DND-41 (cell line): ENCODE results near the gene AUH.
A peak's percentile ranks its signal among the peaks of the same experiment; 100 is the strongest.

Experiments used
- ATAC-seq: fragments of 200-7000 bp; cut with Tn5 transposase; 3 replicates; pipeline ENCODE4 v1.9.1; 2021; ENCODE audit warnings: low read depth; ENCODE audit not compliant: insufficient read depth
- DNase-seq: peaks from one replicate; pipeline ENCODE4 v3.0.0-alpha.2; 2020
- H2AFZ ChIP-seq: 2 replicates; pipeline ENCODE4 v1.6.0; 2012; ENCODE audit warnings: low read depth, low read length
- H3K27ac ChIP-seq: 2 replicates; pipeline ENCODE4 v1.5.1; 2012; ENCODE audit warnings: low read length, inconsistent platforms
- H3K27me3 ChIP-seq: fragments of 200-600 bp; sonication (generic); 2 replicates; pipeline ENCODE4 v1.6.0; 2012; ENCODE audit warnings: low read length, mild to moderate bottlenecking, inconsistent platforms; ENCODE audit not compliant: insufficient read depth, poor library complexity
- H3K36me3 ChIP-seq: 2 replicates; pipeline ENCODE4 v1.5.1; 2012; ENCODE audit warnings: low read length, inconsistent platforms; ENCODE audit not compliant: insufficient read depth
- H3K4me1 ChIP-seq: 2 replicates; pipeline ENCODE4 v1.5.1; 2012; ENCODE audit warnings: mild to moderate bottlenecking, low read length; ENCODE audit not compliant: insufficient read depth
- H3K4me2 ChIP-seq: 2 replicates; pipeline ENCODE4 v1.6.0; 2012; ENCODE audit warnings: mild to moderate bottlenecking, moderate library complexity, low read length, inconsistent platforms; ENCODE audit not compliant: insufficient read depth
- H3K4me3 ChIP-seq, 2 experiments: fragments of 200-600 bp in 1 of 2; shearing (Covaris generic) in 1 of 2; 2 replicates each; pipeline ENCODE4 v1.5.1; 2012 to 2016; ENCODE audit warnings: inconsistent platforms in 2 of 2, low read length in 2 of 2, mild to moderate bottlenecking in 2 of 2, low read depth in 1 of 2, moderate library complexity in 1 of 2
- H3K79me2 ChIP-seq: 2 replicates; pipeline ENCODE4 v1.6.0; 2012; ENCODE audit warnings: low read length, inconsistent platforms; ENCODE audit not compliant: insufficient read depth
- H3K9ac ChIP-seq: 2 replicates; pipeline ENCODE4 v1.6.0; 2012; ENCODE audit warnings: low read depth, mild to moderate bottlenecking, inconsistent platforms, low read length, moderate library complexity
- H3K9me3 ChIP-seq: 2 replicates; pipeline ENCODE4 v1.5.1; 2012; ENCODE audit warnings: low read length, moderate library complexity, mild to moderate bottlenecking, inconsistent platforms; ENCODE audit not compliant: insufficient read depth, severe bottlenecking
- H4K20me1 ChIP-seq: 2 replicates; pipeline ENCODE4 v1.6.0; 2012; ENCODE audit warnings: low read length; ENCODE audit not compliant: insufficient read depth
- EZH2 ChIP-seq: IDR thresholded peaks from 3 replicates; pipeline ENCODE4 v1.6.1; 2012; ENCODE audit warnings: borderline replicate concordance, low read depth, mild to moderate bottlenecking, moderate library complexity, low read length, inconsistent platforms; ENCODE audit not compliant: severe bottlenecking
- TF ChIP-seq, protein P1 (sequence below): IDR thresholded peaks from 2 replicates; pipeline ENCODE4 v1.5.1; 2012; ENCODE audit warnings: borderline replicate concordance, low read length, moderate library complexity, mild to moderate bottlenecking; ENCODE audit not compliant: poor library complexity, severe bottlenecking; ENCODE audit errors: extremely low read depth

The AUH gene

DNA sequence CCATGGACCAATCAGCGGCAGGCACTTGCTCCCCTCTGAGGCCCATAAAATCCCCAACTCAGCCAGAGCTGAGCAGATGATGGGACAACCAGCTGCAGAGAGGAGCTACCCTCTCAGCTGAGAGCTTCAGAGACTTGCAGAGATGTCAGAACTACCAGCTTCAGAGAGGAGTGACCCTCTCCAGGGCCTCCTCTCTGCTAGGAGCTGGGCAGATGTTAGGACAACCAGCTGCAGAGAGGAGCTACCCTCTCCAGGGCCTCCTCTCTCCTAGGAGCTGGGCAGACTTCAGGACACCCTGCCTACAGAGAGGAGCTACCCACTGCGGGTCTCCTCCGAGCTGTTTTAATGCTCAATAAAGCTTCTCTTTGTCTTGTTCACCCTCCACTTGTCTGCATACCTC, 3.0 kb upstream of the AUH start:
- Histone ChIP-seq H3K9me3 (no peaks in the 10 kb centered on the region), H3K79me2 (peaks cover 20% of the 10 kb centered on the region), H3K27me3 (no peaks in the 10 kb centered on the region), H3K27ac (no peak overlapping the region), H3K9ac (no peak overlapping the region), H3K4me3 (no peak overlapping the region), H3K4me1 (peaks cover 19% of the 10 kb centered on the region), H2AFZ (no peak overlapping the region), H3K36me3 (no peaks in the 10 kb centered on the region; the same call in 1 of the 2 replicates), H4K20me1 (no peaks in the 10 kb centered on the region), H3K4me2 (no peak overlapping the region)
- no peak for ATAC-seq
- DNase-seq, result no peak
- TF ChIP-seq, protein P1, sequence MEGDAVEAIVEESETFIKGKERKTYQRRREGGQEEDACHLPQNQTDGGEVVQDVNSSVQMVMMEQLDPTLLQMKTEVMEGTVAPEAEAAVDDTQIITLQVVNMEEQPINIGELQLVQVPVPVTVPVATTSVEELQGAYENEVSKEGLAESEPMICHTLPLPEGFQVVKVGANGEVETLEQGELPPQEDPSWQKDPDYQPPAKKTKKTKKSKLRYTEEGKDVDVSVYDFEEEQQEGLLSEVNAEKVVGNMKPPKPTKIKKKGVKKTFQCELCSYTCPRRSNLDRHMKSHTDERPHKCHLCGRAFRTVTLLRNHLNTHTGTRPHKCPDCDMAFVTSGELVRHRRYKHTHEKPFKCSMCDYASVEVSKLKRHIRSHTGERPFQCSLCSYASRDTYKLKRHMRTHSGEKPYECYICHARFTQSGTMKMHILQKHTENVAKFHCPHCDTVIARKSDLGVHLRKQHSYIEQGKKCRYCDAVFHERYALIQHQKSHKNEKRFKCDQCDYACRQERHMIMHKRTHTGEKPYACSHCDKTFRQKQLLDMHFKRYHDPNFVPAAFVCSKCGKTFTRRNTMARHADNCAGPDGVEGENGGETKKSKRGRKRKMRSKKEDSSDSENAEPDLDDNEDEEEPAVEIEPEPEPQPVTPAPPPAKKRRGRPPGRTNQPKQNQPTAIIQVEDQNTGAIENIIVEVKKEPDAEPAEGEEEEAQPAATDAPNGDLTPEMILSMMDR, result no peak
- no peak for TF ChIP-seq EZH2

DNA sequence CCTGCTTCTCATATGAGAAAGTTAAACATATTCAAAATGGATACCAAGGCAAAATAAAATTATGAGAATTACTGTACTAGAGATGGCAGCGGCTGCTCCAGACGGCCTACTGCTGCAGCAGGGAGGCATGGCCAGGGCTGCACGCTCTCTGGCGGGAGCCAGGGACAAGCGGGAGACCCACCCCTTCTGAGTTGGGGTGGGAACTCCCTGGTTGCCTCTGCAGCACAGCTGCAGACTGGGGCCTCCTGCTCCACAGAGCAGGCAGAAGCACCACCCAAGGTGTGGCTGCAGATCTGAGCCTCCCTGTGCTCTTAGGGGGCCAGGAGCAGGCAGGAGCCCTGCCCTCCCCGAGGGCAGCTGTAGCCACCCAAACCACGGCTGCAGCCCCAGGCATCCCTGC, 2.3 kb upstream of the AUH start:
- peaks cover 26% of the 10 kb centered on the region for H3K4me1 ChIP-seq
- no peaks in the 10 kb centered on the region; the same call in 1 of the 2 replicates for H3K36me3 ChIP-seq
- TF ChIP-seq, protein P1, result no peak
- no peak for TF ChIP-seq EZH2
- ATAC-seq (no peak), DNase-seq (no peak)
- H2AFZ ChIP-seq, result no peak overlapping the region
- H3K27me3 ChIP-seq, result no peaks in the 10 kb centered on the region
- H3K4me3 ChIP-seq, result no peak overlapping the region
- no peak overlapping the region for H3K27ac ChIP-seq
- no peaks in the 10 kb centered on the region for H4K20me1 ChIP-seq
- H3K4me2 ChIP-seq, result no peak overlapping the region
- no peak overlapping the region for H3K9ac ChIP-seq
- peaks cover 26% of the 10 kb centered on the region for H3K79me2 ChIP-seq
- no peaks in the 10 kb centered on the region for H3K9me3 ChIP-seq

- Histone ChIP-seq H3K9me3 (no peaks in the 10 kb centered on the region), H3K9ac (peak overlapping the region; percentile 91)
- peak; percentile 18; the same call in 1 of the 3 replicates for ATAC-seq
These were observed 413 bp upstream of the AUH start for GRCh38 chr9:91362051-91362611.

More at GRCh38 chr9:91362051-91362611, 413 bp upstream of the AUH start:
- peaks cover 35% of the 10 kb centered on the region for H3K79me2 ChIP-seq
- H3K4me3 ChIP-seq, result peak overlapping the region; percentile 11 to 86; a peak in 3 of 4 replicates
- H3K36me3 ChIP-seq, result no peaks in the 10 kb centered on the region; the same call in 1 of the 2 replicates
- TF ChIP-seq, protein P1, result no peak
- H3K27me3 ChIP-seq, result no peaks in the 10 kb centered on the region
- peaks cover 26% of the 10 kb centered on the region for H3K4me1 ChIP-seq
- H4K20me1 ChIP-seq, result no peaks in the 10 kb centered on the region; the same call in 1 of the 2 replicates
- peak overlapping the region; percentile 90 for H3K4me2 ChIP-seq
- H3K27ac ChIP-seq, result peak overlapping the region; percentile 50
- H2AFZ ChIP-seq, result peak overlapping the region; percentile 81
- DNase-seq, result no peak
